Lower lobe of right lung (tissue), 2 donors: Measurements from ENCODE around the gene KCNH8. TPM values are rescaled to one million over a fixed set of nuclear protein-coding genes. Genes with fewer than 3 reads are reported as not detected.

Experiments used
- ATAC-seq, 2 donors: fragments of 200-7000 bp; cut with Tn5 transposase; one replicate each; pipeline ENCODE4 v1.9.1; 2020 to 2022; ENCODE audit warnings: mild to moderate bottlenecking in 2 of 2, moderate library complexity in 2 of 2
- DNase-seq: peaks from one replicate; pipeline ENCODE4 v3.0.0-alpha.2; 2020
- H3K27ac ChIP-seq: fragments of 200-600 bp; one replicate; pipeline ENCODE4 v1.8.0; 2022
- H3K27me3 ChIP-seq: fragments of 200-600 bp; one replicate; pipeline ENCODE4 v1.8.0; 2022; ENCODE audit warnings: low read depth
- H3K36me3 ChIP-seq: fragments of 200-600 bp; one replicate; pipeline ENCODE4 v1.8.0; 2022; ENCODE audit warnings: mild to moderate bottlenecking
- H3K4me1 ChIP-seq: fragments of 200-600 bp; one replicate; pipeline ENCODE4 v1.8.0; 2022
- H3K4me3 ChIP-seq: fragments of 200-600 bp; one replicate; pipeline ENCODE4 v1.8.0; 2022; ENCODE audit warnings: mild to moderate bottlenecking
- H3K9me3 ChIP-seq: fragments of 200-600 bp; one replicate; pipeline ENCODE4 v1.8.0; 2022
- CTCF ChIP-seq: fragments of 200-600 bp; IDR thresholded peaks from one replicate; pipeline ENCODE4 v1.8.0; 2022; ENCODE audit warnings: antibody characterized with exemption, mild to moderate bottlenecking
- intact Hi-C: fragments of 100-400 bp; cut with DNase I; formaldehyde crosslinking; loops from one replicate; pipeline ENCODE4 v1.11.0; 2022
- total RNA-seq: library from RNA; stranded (reverse); fragmentation: NEBNext Ultra II Directional; extraction: Animal tissue kit (Norgen Biotek cat#: 25700); gene quantifications from one replicate; pipeline ENCODE4 v1.2.1, GENCODE V29; 2021
- donor health status: DM: no; HTN: yes; CAD: no; lungs with severe emphysema.

Gene KCNH8
- total RNA-seq, 1 donor from 2014 or later: 0.12 TPM

GRCh38 chr3:19155375-19155774, 7.1 kb downstream of the KCNH8 start:
- Histone ChIP-seq H3K4me1 (no peaks in the 10 kb centered on the region), H3K27me3 (no peaks in the 10 kb centered on the region), H3K4me3 (no peak overlapping the region), H3K36me3 (no peaks in the 10 kb centered on the region), H3K9me3 (no peaks in the 10 kb centered on the region), H3K27ac (no peak overlapping the region)
- no peak for TF ChIP-seq CTCF
- no peak for ATAC-seq
- DNase-seq: no peak
- intact Hi-C loops: no loop called here

- H3K4me1 ChIP-seq: no peaks in the 10 kb centered on the region
- H3K4me3 ChIP-seq: no peak overlapping the region
- intact Hi-C loops: no loop called here
- no peak overlapping the region for H3K27ac ChIP-seq
- H3K36me3 ChIP-seq: no peaks in the 10 kb centered on the region
- ATAC-seq (no peak), DNase-seq (no peak)
- H3K27me3 ChIP-seq: no peaks in the 10 kb centered on the region
- no peak for TF ChIP-seq CTCF
- H3K9me3 ChIP-seq: no peaks in the 10 kb centered on the region
Observed at GRCh38 chr3:19159966-19160635, 11.8 kb downstream of the KCNH8 start.

GRCh38 chr3:19165654-19166053, 17.3 kb downstream of the KCNH8 start:
- no peaks in the 10 kb centered on the region for H3K4me1 ChIP-seq
- H3K9me3 ChIP-seq: no peaks in the 10 kb centered on the region
- DNase-seq (no peak), ATAC-seq (no peak)
- no peaks in the 10 kb centered on the region for H3K27me3 ChIP-seq
- H3K27ac ChIP-seq: no peak overlapping the region
- H3K36me3 ChIP-seq: no peaks in the 10 kb centered on the region
- no peak for TF ChIP-seq CTCF
- intact Hi-C loops: no loop called here
- no peak overlapping the region for H3K4me3 ChIP-seq

- no peaks in the 10 kb centered on the region for H3K36me3 ChIP-seq
- no peak for TF ChIP-seq CTCF
- H3K9me3 ChIP-seq: no peaks in the 10 kb centered on the region
- H3K4me1 ChIP-seq: no peaks in the 10 kb centered on the region
- ATAC-seq (no peak), DNase-seq (no peak)
- intact Hi-C loops: no loop called here
- H3K4me3 ChIP-seq: no peak overlapping the region
- no peak overlapping the region for H3K27ac ChIP-seq
- no peaks in the 10 kb centered on the region for H3K27me3 ChIP-seq
Observed at GRCh38 chr3:19171794-19172193, 23.5 kb downstream of the KCNH8 start.

- H3K36me3 ChIP-seq: no peaks in the 10 kb centered on the region
- DNase-seq (no peak), ATAC-seq (no peak)
- no peaks in the 10 kb centered on the region for H3K9me3 ChIP-seq
- no peak overlapping the region for H3K4me3 ChIP-seq
- intact Hi-C loops: no loop called here
- H3K27me3 ChIP-seq: no peaks in the 10 kb centered on the region
- TF ChIP-seq CTCF: no peak
- no peaks in the 10 kb centered on the region for H3K4me1 ChIP-seq
- H3K27ac ChIP-seq: no peak overlapping the region
Observed at GRCh38 chr3:19173945-19174344, 25.6 kb downstream of the KCNH8 start.
